ENCODE results near the gene ORC3.

DNA sequence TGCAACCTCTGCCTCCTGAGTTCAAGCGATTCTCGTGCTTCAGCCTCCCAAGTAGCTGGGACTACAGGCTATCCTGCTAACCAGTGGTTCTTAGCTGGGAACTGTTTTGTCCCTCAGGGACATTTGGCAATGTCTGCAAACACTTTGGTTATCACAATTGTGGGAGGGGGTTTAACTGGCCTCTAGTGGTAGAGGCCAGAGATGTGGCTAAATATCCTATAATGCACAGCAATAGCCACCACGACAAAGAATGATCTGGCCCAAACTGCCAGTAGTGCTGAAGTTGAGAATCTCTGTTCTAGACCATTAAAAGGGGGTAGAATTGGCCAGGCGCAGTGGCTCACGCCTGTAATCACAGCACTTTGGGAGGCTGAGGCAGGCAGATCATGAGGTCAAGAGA is 83.3 kb downstream of the ORC3 start:
- TF ChIP-seq ZNF274 (IDR thresholded peaks at IDR 0.05; ENCODE audit: low read depth, low read length) (no peak), YY1 (IDR thresholded peaks at IDR 0.05; ENCODE audit: insufficient read depth, insufficient read length) (no peak), SUZ12 (IDR thresholded peaks at IDR 0.05; ENCODE audit: extremely low read depth, insufficient read depth, insufficient read length) (no peak)
